NCI-H1092 (cell line): ENCODE results near the gene AP3S2.
"Not testable (repeated sequence)": the region's sequence is repeated elsewhere in the genome, so short reads cannot be mapped to it uniquely, and the experiment has no call there.

Experiments
- DNase-seq: peaks from one replicate; lab custom pipeline; 2025; lab: John Stamatoyannopoulos, UW

AP3S2 gene

GRCh38 chr15:89834465-89835175 is 59.2 kb downstream of the AP3S2 start:
- DNase-seq = not testable (repeated sequence)

GRCh38 chr15:89833966-89834365 is 59.8 kb downstream of the AP3S2 start:
- no peak for DNase-seq

GRCh38 chr15:89830639-89831038 is 63.2 kb downstream of the AP3S2 start:
- no peak for DNase-seq

GRCh38 chr15:89829616-89830440 is 64.0 kb downstream of the AP3S2 start:
- no peak for DNase-seq

- DNase-seq = no peak
Measured at GRCh38 chr15:89829161-89829560, 64.6 kb downstream of the AP3S2 start.

GRCh38 chr15:89828281-89829145 is 65.3 kb downstream of the AP3S2 start:
- DNase-seq = no peak

GRCh38 chr15:89827829-89828228 is 66.0 kb downstream of the AP3S2 start:
- DNase-seq = no peak

GRCh38 chr15:89826671-89827655 is 66.8 kb downstream of the AP3S2 start:
- DNase-seq = no peak

- DNase-seq = no peak
Measured at GRCh38 chr15:89825271-89825940, 68.4 kb downstream of the AP3S2 start.

GRCh38 chr15:89824607-89824867 is 69.3 kb downstream of the AP3S2 start:
- no peak for DNase-seq

GRCh38 chr15:89823836-89824606 is 69.8 kb downstream of the AP3S2 start:
- DNase-seq = no peak

- DNase-seq = no peak
Measured at GRCh38 chr15:89822951-89823711, 70.7 kb downstream of the AP3S2 start.

GRCh38 chr15:89822611-89822950 is 71.2 kb downstream of the AP3S2 start:
- no peak for DNase-seq

- no peak for DNase-seq
Measured at GRCh38 chr15:89822026-89822425, 71.8 kb downstream of the AP3S2 start.

- DNase-seq = no peak
Measured at GRCh38 chr15:89820666-89821611, 72.9 kb downstream of the AP3S2 start.

- DNase-seq = no peak
Measured at GRCh38 chr15:89818287-89818686, 75.5 kb downstream of the AP3S2 start.

- no peak for DNase-seq
Measured at GRCh38 chr15:89817701-89818280, 76.0 kb downstream of the AP3S2 start.

GRCh38 chr15:89815769-89816168 is 78.0 kb downstream of the AP3S2 start:
- DNase-seq = no peak
